ENCODE measurements around the gene WDR93. TPM values are rescaled to one million over a fixed set of nuclear protein-coding genes. Genes with fewer than 3 reads are reported as not detected.

The WDR93 gene
- polyA plus RNA-seq, 2 of the 4 experiments (the other 2 are of a cell fraction): 0.10 to 0.26 TPM

DNA sequence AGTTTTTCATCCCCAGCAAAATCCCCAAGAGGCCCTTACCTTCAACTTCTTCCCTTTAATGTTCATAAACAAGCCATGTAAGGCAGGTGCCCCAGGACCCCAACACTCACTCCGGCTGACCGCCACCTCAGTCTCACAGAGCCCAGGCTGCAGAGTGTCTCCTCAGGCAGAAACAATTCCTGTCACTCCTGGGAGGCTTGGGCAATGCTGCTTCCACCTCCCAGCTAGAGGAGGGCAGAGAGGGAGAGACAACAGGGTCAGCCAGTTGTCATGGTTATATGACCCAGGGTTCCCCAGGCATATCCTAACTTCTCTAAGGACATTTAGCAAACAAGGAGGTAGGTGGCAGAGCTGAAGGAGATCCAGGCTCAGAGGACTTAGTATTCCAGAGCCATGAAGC, 11.4 kb upstream of the WDR93 start, which contains the start of gene PLIN1 (continued):
- TF ChIP-seq ATOH8 (CRISPR knock-in tag; IDR thresholded peaks at IDR 0.05; ENCODE audit: low read depth): no peak
- TF ChIP-seq HOXB13 (CRISPR knock-in tag; IDR thresholded peaks at IDR 0.05; ENCODE audit: low read depth): no peak

- no peak overlapping the region for H3K4me3 ChIP-seq
- H3K27ac ChIP-seq: peak overlapping the region in 1 of 2 experiments; percentile 24; a peak in 3 of 6 replicates
- H3K9me3 ChIP-seq: no peaks in the 10 kb centered on the region
- peak overlapping the region; percentile 40 for H3K4me2 ChIP-seq
- ChIA-PET POLR2A (interaction anchor here (1.2 kb wide), 1 partner anchor 31 kb away, joined by 3 read pairs; no protein-coding TSS in a partner anchor), CTCF (interaction anchor here (0.8 to 1.1 kb wide), 2 partner anchors 33 to 34 kb away, joined by 3 to 4 read pairs; no protein-coding TSS in a partner anchor)
- peak; percentile 29 to 53; a peak in 2 of 4 replicates for TF ChIP-seq CEBPB (IDR thresholded peaks at IDR 0.05)
- TF ChIP-seq EHMT2 (IDR thresholded peaks at IDR 0.05; ENCODE audit: low read depth): no peak
- WGBS (ENCODE audit: missing lambda C conversion rate): 43% methylated on average over 5 of the region's 5 CpGs
- FAIRE-seq: no peak
- DNase-seq (ENCODE audit: low read depth in 1 of 2, low spot score in 1 of 2): peak in 1 of 2 experiments; percentile 55
- H3K4me1 ChIP-seq: peaks cover 21% of the 10 kb centered on the region
- ATAC-seq: peak; percentile 60 to 81
These were observed 10.2 kb upstream of the WDR93 start for GRCh38 chr15:89680282-89680873.

DNA sequence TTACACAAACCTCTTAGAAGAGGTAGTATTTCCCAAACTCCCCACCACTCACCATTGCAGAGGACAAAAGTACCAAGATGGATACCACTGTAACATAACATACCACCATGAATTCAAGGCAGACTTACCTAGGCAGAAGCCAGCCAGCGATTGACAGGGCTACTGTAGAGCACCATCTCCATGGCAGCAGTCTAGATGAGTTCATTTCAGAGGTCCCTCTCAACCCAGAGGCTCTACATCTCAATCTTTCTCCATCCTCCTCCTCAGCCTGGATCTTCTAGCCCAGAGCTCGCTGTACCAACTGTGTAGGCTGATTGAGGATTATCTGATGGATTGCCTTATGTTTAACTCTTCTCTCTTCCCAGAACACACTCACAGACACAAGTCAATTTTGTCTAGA, 9.5 kb upstream of the WDR93 start:
- no peak for DNase-seq (ENCODE audit: low read depth in 1 of 2, low spot score in 1 of 2)
- Histone ChIP-seq H3K4me2 (peak overlapping the region; percentile 40), H3K4me3 (no peak overlapping the region), H3K27ac (peak overlapping the region in 1 of 2 experiments; percentile 20; a peak in 1 of 6 replicates), H3K4me1 (peaks cover 21% of the 10 kb centered on the region), H3K9me3 (no peaks in the 10 kb centered on the region)
- no peak for FAIRE-seq
- ChIA-PET CTCF (interaction anchor here (0.8 to 1.1 kb wide), 2 partner anchors 34 to 35 kb away, joined by 3 to 4 read pairs; no protein-coding TSS in a partner anchor), POLR2A (interaction anchor here (1.2 kb wide), 1 partner anchor 31 kb away, joined by 3 read pairs; no protein-coding TSS in a partner anchor)
- 64% methylated on average over 2 of the region's 2 CpGs for WGBS (ENCODE audit: missing lambda C conversion rate)
- ATAC-seq: peak in 1 of 2 experiments; percentile 43; a peak in 3 of 6 replicates
- no peak for TF ChIP-seq POLR2AphosphoS2 (conservative IDR thresholded peaks at IDR 0.05; ENCODE audit: low read length)
- TF ChIP-seq FOSB (CRISPR knock-in tag; IDR thresholded peaks at IDR 0.05): no peak
- TF ChIP-seq BHLHE40 (IDR thresholded peaks at IDR 0.05; ENCODE audit: low read depth, low read length): no peak
- TF ChIP-seq GATA3 (IDR thresholded peaks at IDR 0.05; ENCODE audit: borderline replicate concordance): no peak
- no peak for TF ChIP-seq HOXB13 (CRISPR knock-in tag; IDR thresholded peaks at IDR 0.05; ENCODE audit: low read depth)
- TF ChIP-seq RNF2 (IDR thresholded peaks at IDR 0.05; ENCODE audit: borderline replicate concordance, low read depth): no peak
- TF ChIP-seq RARB (CRISPR knock-in tag; IDR thresholded peaks at IDR 0.05): no peak
- TF ChIP-seq EP300 (IDR thresholded peaks at IDR 0.05): no peak
- TF ChIP-seq KDM5A (IDR thresholded peaks at IDR 0.05): no peak
- TF ChIP-seq E2F6 (IDR thresholded peaks at IDR 0.05; ENCODE audit: borderline replicate concordance, low read depth): no peak
- TF ChIP-seq HEYL (CRISPR knock-in tag; IDR thresholded peaks at IDR 0.05): no peak
- no peak for TF ChIP-seq TFCP2L1 (CRISPR knock-in tag; IDR thresholded peaks at IDR 0.05)
- TF ChIP-seq SREBF2 (IDR thresholded peaks at IDR 0.05): no peak
- no peak for TF ChIP-seq POLR2A (IDR thresholded peaks at IDR 0.05; ENCODE audit: low read length)
- no peak for TF ChIP-seq HMGXB4 (CRISPR knock-in tag; IDR thresholded peaks at IDR 0.05; ENCODE audit: borderline replicate concordance)
- TF ChIP-seq TP53 (CRISPR knock-in tag; IDR thresholded peaks at IDR 0.05): no peak

All from A549 (cell line).